GM12878 (cell line): ENCODE measurements around the gene GPR18. TPM values are rescaled to one million over a fixed set of nuclear protein-coding genes. Genes with fewer than 3 reads are reported as not detected.

Source experiments
- ATAC-seq: fragments of 200-7000 bp; cut with Tn5 transposase; 3 replicates; pipeline ENCODE4 v1.9.1; 2020; ENCODE audit warnings: mild to moderate bottlenecking, moderate library complexity
- BruUV-seq: library from RNA; stranded (reverse); fragments of 400-500 nt; replicated peaks from 2 replicates; lab custom pipeline; 2021; lab: Mats Ljungman, UMichigan
- CTCF ChIA-PET: fragments of 300-600 bp; sonication (Branson Sonifier 250); formaldehyde crosslinking; extraction: SDS; loops from one replicate; lab custom pipeline; 2021; ENCODE audit warnings: inconsistent platforms; lab: Yijun Ruan, JAX
- POLR2A ChIA-PET: fragments of 350-600 bp; formaldehyde crosslinking; extraction: SDS; loops from one replicate; lab custom pipeline; 2021; ENCODE audit warnings: inconsistent platforms; lab: Charles Lee
- RAD21 ChIA-PET: fragments of 300-600 bp; sonication (Branson Sonifier 250); formaldehyde crosslinking; loops from one replicate; lab custom pipeline; 2023; ENCODE audit warnings: antibody characterized with exemption; ENCODE audit not compliant: unreplicated experiment; lab: Charles Lee
- SMC1A ChIA-PET: fragments of 300-600 bp; sonication (Branson Sonifier 250); formaldehyde crosslinking; loops from one replicate; lab custom pipeline; 2023; ENCODE audit not compliant: unreplicated experiment, uncharacterized antibody; lab: Charles Lee
- DNase-seq: peaks from one replicate; pipeline ENCODE4 v3.0.0-alpha.2; 2011; ENCODE audit warnings: low read depth, low spot score
- FAIRE-seq: peaks from 3 replicates; lab custom pipeline; 2011; peaks lifted over from hg19 to GRCh38; lab: Jason Lieb, UNC
- H2AFZ ChIP-seq: 2 replicates; pipeline ENCODE4 v1.6.0; 2011; ENCODE audit warnings: low read depth, low read length, control low read depth; ENCODE audit not compliant: control insufficient read depth
- H3K27ac ChIP-seq: 2 replicates; pipeline ENCODE4 v1.5.1; 2011; ENCODE audit warnings: control low read depth; ENCODE audit not compliant: control insufficient read depth, insufficient read depth
- H3K27me3 ChIP-seq, 2 experiments: replicated peaks in 1 of 2; 2 replicates each; pipeline versions ENCODE4 v1.6.0 to v1.6.1; 2011; ENCODE audit warnings: low read length in 1 of 2; ENCODE audit not compliant: control insufficient read depth in 2 of 2, insufficient read depth in 2 of 2
- H3K36me3 ChIP-seq, 2 experiments: 2 replicates each; pipeline ENCODE4 v1.5.1; 2011; ENCODE audit warnings: low read length in 1 of 2; ENCODE audit not compliant: control insufficient read depth in 2 of 2, insufficient read depth in 2 of 2
- H3K4me1 ChIP-seq: 2 replicates; pipeline ENCODE4 v1.6.1; 2011; ENCODE audit warnings: mild to moderate bottlenecking, low read length, moderate library complexity, mixed read lengths; ENCODE audit not compliant: control insufficient read depth, insufficient read depth
- H3K4me2 ChIP-seq: 2 replicates; pipeline ENCODE4 v1.6.0; 2011; ENCODE audit warnings: control low read depth; ENCODE audit not compliant: control insufficient read depth, insufficient read depth
- H3K4me3 ChIP-seq: fragments of 200-600 bp; sonication (generic); 2 replicates; pipeline ENCODE4 v1.5.1; 2016
- H3K79me2 ChIP-seq: 2 replicates; pipeline ENCODE4 v1.6.0; 2011; ENCODE audit warnings: low read length; ENCODE audit not compliant: control insufficient read depth, insufficient read depth
- H3K9ac ChIP-seq: 2 replicates; pipeline ENCODE4 v1.8.0; 2011; ENCODE audit warnings: low read length, control low read depth, mixed read lengths; ENCODE audit not compliant: control insufficient read depth, insufficient read depth
- H3K9me3 ChIP-seq: replicated peaks from 3 replicates; pipeline ENCODE4 v1.5.1; 2011; ENCODE audit warnings: mild to moderate bottlenecking, low read length; ENCODE audit not compliant: control insufficient read depth, insufficient read depth
- H4K20me1 ChIP-seq: 2 replicates; pipeline ENCODE4 v1.6.0; 2011; ENCODE audit not compliant: control insufficient read depth, insufficient read depth
- BMI1 ChIP-seq: fragments of 450-650 bp; IDR thresholded peaks from 2 replicates; pipeline ENCODE4 v1.6.1; 2016; ENCODE audit warnings: mild to moderate bottlenecking, moderate library complexity, borderline replicate concordance
- GABPA ChIP-seq: IDR thresholded peaks from 2 replicates; pipeline ENCODE4 v1.6.1; 2014; ENCODE audit warnings: antibody characterized with exemption, low read depth, mild to moderate bottlenecking, inconsistent platforms
- KLF5 ChIP-seq: fragments of 450-650 bp; IDR thresholded peaks from 2 replicates; pipeline ENCODE4 v1.6.1; 2014; ENCODE audit warnings: mild to moderate bottlenecking; ENCODE audit not compliant: partially characterized antibody
- MTA2 ChIP-seq: fragments of 450-650 bp; IDR thresholded peaks from 2 replicates; pipeline ENCODE4 v1.6.1; 2016; ENCODE audit warnings: low read depth, mild to moderate bottlenecking, moderate library complexity
- PKNOX1 ChIP-seq: fragments of 450-650 bp; IDR thresholded peaks from 2 replicates; pipeline ENCODE4 v1.6.1; 2016; ENCODE audit warnings: mild to moderate bottlenecking
- PML ChIP-seq: IDR thresholded peaks from 2 replicates; pipeline ENCODE4 v1.6.1; 2012; ENCODE audit warnings: low read length, inconsistent platforms
- RAD51 ChIP-seq: fragments of 450-650 bp; IDR thresholded peaks from 2 replicates; pipeline ENCODE4 v1.6.1; 2016; ENCODE audit warnings: moderate library complexity, mild to moderate bottlenecking, inconsistent platforms
- RB1 ChIP-seq: fragments of 450-650 bp; formaldehyde crosslinking; IDR thresholded peaks from 2 replicates; pipeline ENCODE4 v1.6.1; 2017; ENCODE audit warnings: mild to moderate bottlenecking, borderline replicate concordance
- RCOR1 ChIP-seq: conservative IDR thresholded peaks from 2 replicates; pipeline ENCODE4 v1.6.1; 2012; ENCODE audit warnings: low read depth, low read length, improper control_type of control experiment
- SRF ChIP-seq, 2 experiments: IDR thresholded peaks; 2 replicates each; pipeline ENCODE4 v1.6.1; 2011; ENCODE audit warnings: low read depth in 2 of 2, low read length in 2 of 2, mild to moderate bottlenecking in 1 of 2, moderate library complexity in 1 of 2
- STAT3 ChIP-seq: IDR thresholded peaks from 2 replicates; pipeline ENCODE4 v1.6.1; 2011; ENCODE audit warnings: low read depth, low read length, improper control_type of control experiment
- SUPT20H ChIP-seq: IDR thresholded peaks from 2 replicates; pipeline ENCODE4 v1.6.1; 2011; ENCODE audit warnings: low read depth, mild to moderate bottlenecking, low read length, moderate library complexity, borderline replicate concordance; ENCODE audit not compliant: control insufficient read depth
- ZBED1 ChIP-seq: IDR thresholded peaks from 2 replicates; pipeline ENCODE4 v1.6.1; 2016; ENCODE audit warnings: borderline replicate concordance
- ZSCAN29 ChIP-seq: fragments of 450-650 bp; IDR thresholded peaks from 2 replicates; pipeline ENCODE4 v1.6.1; 2017; ENCODE audit warnings: mild to moderate bottlenecking, moderate library complexity
- WGBS: methylation state at CpG from one replicate; pipeline ENCODE4 v1.1.6; 2016; ENCODE audit warnings: low lambda C conversion rate; ENCODE audit not compliant: insufficient replicate concordance, insufficient coverage; ENCODE audit errors: missing lambda C conversion rate; 5-methylcytosine and 5-hydroxymethylcytosine counted together
- in situ Hi-C: fragments of 300-500 bp; cut with MboI; formaldehyde crosslinking; loops from 9 replicates; pipeline ENCODE4 v1.14.3; 2018; ENCODE audit warnings: mixed read lengths
- intact Hi-C: fragments of 100-400 bp; cut with micrococcal nuclease; formaldehyde crosslinking; loops from one replicate; pipeline ENCODE4 v1.14.2; 2022; ENCODE audit not compliant: unreplicated experiment
- polyA plus RNA-seq, 11 experiments: library from polyadenylated mRNA; depleted of rRNA in 4 of 11; unstranded in 6 of 11; stranded (reverse) in 5 of 11; fragments of >200 nt; fragmentation: Nextera tagmentation in 4 of 11; fragmentation: Illumina TruSeq in 1 of 11; extraction: Ambion mirVana in 4 of 11; extraction: Trizol in 1 of 11; gene quantifications; 1 replicate in 1 of 11; 2 replicates in 10 of 11; pipeline versions ENCODE4 v1.2.1 to v1.2.3, GENCODE V29; 2011 to 2016; ENCODE audit warnings: inconsistent platforms in 2 of 11, missing spikeins in 2 of 11, low read depth in 1 of 11
- total RNA-seq, 4 experiments: library from RNA; depleted of rRNA in 3 of 4; stranded (reverse); fragments of >200 nt in 3 of 4; fragmentation: Illumina TruSeq in 1 of 4; extraction: Trizol in 1 of 4; gene quantifications; 2 replicates each; pipeline versions ENCODE4 v1.2.1 to v1.2.3, GENCODE V29; 2013 to 2021
- TF ChIP-seq, protein P1 (sequence below): fragments of 150-350 bp; IDR thresholded peaks from 2 replicates; pipeline ENCODE4 v1.6.1; 2016; ENCODE audit warnings: low read depth, low read length
- TF ChIP-seq, protein P2 (sequence below): fragments of 450-650 bp; formaldehyde crosslinking; IDR thresholded peaks from 2 replicates; pipeline ENCODE4 v1.4.0; 2022; ENCODE audit warnings: mild to moderate bottlenecking, moderate library complexity

Gene GPR18
- total and polyA plus RNA-seq, 10 of the 15 experiments (the other 5 are each of a cell fraction or from before 2014, with no cell fraction given), result 3.3 to 12.9 (median 5.2) TPM

DNA sequence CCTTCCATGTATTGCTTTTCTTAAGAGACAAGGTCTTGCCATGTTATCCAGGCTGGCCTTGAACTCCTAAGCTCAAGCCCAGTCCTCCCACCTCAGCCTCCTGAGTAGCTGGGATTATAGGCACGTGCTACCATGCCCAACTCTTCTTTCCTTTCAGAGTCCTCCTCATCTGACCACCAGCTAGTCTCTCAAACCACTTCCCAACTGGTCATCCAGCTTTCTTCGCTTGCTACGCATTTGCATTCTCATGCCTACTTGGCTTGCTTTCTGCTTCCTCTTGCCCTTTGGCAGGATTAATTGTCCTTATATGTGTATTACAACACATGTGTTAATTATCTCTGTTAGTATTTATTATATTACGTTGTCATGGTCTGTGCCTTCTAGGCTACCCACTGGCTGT lies 6.3 kb downstream of the GPR18 start:
- SMC1A ChIA-PET, result interaction anchor here (0.9 to 2.3 kb wide), 3 partner anchors 9 to 75 kb away, joined by 5 to 9 read pairs (median 6); partner anchors contain the start of gene UBAC2
- FAIRE-seq (peak; percentile 13), ATAC-seq (no peak), DNase-seq (no peak)
- Histone ChIP-seq H3K27me3 (no peaks in the 10 kb centered on the region), H3K4me2 (no peak overlapping the region), H3K4me3 (no peak overlapping the region), H3K4me1 (peaks cover 8% of the 10 kb centered on the region), H3K9me3 (0 out of 3 replicates have a peak, but pooled peaks cover 2% of the 10 kb centered on the region), H3K27ac (no peak overlapping the region), H3K79me2 (no peaks in the 10 kb centered on the region; the same call in 1 of the 2 replicates), H3K36me3 (peaks cover 3 to 8% of the 10 kb centered on the region in 2 experiments; a peak in 3 of 4 replicates), H4K20me1 (no peaks in the 10 kb centered on the region), H2AFZ (no peak overlapping the region), H3K9ac (no peak overlapping the region)
- CTCF ChIA-PET, result interaction anchor here (1.0 to 1.6 kb wide), 4 partner anchors 9 to 76 kb away, joined by 3 to 4 read pairs (median 3); no protein-coding TSS in a partner anchor
- in situ Hi-C loops (no loop called here), intact Hi-C loops (no loop called here)
- POLR2A ChIA-PET, result no interaction called here
- BruUV-seq, result no TSS peak
- RAD21 ChIA-PET, result no interaction called here
- WGBS, result 86% methylated on average over 4 of the region's 4 CpGs
- TF ChIP-seq ZBED1 (no peak), ZSCAN29 (no peak), RAD51 (no peak), RCOR1 (no peak), KLF5 (no peak), PML (no peak), STAT3 (no peak), SUPT20H (no peak), MTA2 (no peak), GABPA (no peak), SRF (IDR thresholded peaks at IDR 0.05; ENCODE audit: low read depth in 2 of 2, low read length in 2 of 2) (no peak), PKNOX1 (no peak), RB1 (no peak), BMI1 (no peak)
- TF ChIP-seq, protein P1, sequence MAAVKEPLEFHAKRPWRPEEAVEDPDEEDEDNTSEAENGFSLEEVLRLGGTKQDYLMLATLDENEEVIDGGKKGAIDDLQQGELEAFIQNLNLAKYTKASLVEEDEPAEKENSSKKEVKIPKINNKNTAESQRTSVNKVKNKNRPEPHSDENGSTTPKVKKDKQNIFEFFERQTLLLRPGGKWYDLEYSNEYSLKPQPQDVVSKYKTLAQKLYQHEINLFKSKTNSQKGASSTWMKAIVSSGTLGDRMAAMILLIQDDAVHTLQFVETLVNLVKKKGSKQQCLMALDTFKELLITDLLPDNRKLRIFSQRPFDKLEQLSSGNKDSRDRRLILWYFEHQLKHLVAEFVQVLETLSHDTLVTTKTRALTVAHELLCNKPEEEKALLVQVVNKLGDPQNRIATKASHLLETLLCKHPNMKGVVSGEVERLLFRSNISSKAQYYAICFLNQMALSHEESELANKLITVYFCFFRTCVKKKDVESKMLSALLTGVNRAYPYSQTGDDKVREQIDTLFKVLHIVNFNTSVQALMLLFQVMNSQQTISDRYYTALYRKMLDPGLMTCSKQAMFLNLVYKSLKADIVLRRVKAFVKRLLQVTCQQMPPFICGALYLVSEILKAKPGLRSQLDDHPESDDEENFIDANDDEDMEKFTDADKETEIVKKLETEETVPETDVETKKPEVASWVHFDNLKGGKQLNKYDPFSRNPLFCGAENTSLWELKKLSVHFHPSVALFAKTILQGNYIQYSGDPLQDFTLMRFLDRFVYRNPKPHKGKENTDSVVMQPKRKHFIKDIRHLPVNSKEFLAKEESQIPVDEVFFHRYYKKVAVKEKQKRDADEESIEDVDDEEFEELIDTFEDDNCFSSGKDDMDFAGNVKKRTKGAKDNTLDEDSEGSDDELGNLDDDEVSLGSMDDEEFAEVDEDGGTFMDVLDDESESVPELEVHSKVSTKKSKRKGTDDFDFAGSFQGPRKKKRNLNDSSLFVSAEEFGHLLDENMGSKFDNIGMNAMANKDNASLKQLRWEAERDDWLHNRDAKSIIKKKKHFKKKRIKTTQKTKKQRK, result no peak
- TF ChIP-seq, protein P2, sequence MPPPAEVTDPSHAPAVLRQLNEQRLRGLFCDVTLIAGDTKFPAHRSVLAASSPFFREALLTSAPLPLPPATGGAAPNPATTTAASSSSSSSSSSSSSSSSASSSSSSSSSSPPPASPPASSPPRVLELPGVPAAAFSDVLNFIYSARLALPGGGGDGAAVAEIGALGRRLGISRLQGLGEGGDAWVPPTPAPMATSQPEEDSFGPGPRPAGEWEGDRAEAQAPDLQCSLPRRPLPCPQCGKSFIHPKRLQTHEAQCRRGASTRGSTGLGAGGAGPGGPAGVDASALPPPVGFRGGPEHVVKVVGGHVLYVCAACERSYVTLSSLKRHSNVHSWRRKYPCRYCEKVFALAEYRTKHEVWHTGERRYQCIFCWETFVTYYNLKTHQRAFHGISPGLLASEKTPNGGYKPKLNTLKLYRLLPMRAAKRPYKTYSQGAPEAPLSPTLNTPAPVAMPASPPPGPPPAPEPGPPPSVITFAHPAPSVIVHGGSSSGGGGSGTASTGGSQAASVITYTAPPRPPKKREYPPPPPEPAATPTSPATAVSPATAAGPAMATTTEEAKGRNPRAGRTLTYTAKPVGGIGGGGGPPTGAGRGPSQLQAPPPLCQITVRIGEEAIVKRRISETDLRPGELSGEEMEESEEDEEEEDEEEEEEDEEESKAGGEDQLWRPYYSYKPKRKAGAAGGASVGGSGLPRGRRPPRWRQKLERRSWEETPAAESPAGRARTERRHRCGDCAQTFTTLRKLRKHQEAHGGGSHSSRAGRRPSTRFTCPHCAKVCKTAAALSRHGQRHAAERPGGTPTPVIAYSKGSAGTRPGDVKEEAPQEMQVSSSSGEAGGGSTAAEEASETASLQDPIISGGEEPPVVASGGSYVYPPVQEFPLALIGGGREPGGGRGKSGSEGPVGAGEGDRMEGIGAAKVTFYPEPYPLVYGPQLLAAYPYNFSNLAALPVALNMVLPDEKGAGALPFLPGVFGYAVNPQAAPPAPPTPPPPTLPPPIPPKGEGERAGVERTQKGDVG, result no peak
